H1 (cell line): ENCODE measurements around the gene LRRC2. TPM values are rescaled to one million over a fixed set of nuclear protein-coding genes. Genes with fewer than 3 reads are reported as not detected.

Source experiments
- BCL11A ChIP-seq, 2 experiments: IDR thresholded peaks; one replicate each; pipeline ENCODE4 v1.6.1; 2011; ENCODE audit warnings: low read depth in 2 of 2, low read length in 2 of 2, mild to moderate bottlenecking in 2 of 2
- CEBPB ChIP-seq: IDR thresholded peaks from 2 replicates; pipeline ENCODE4 v1.6.1; 2012; ENCODE audit warnings: low read depth, low read length
- MAX ChIP-seq: IDR thresholded peaks from 2 replicates; pipeline ENCODE4 v1.6.1; 2012; ENCODE audit warnings: inconsistent platforms
- SAP30 ChIP-seq: fragments of 300-600 bp; sonication (generic); IDR thresholded peaks from 2 replicates; pipeline ENCODE4 v1.7.1; 2012; ENCODE audit warnings: low read length, moderate library complexity, mild to moderate bottlenecking, inconsistent platforms; ENCODE audit not compliant: insufficient read depth, insufficient replicate concordance
- SP1 ChIP-seq: IDR thresholded peaks from 2 replicates; pipeline ENCODE4 v1.6.1; 2011; ENCODE audit warnings: low read depth, low read length
- polyA plus RNA-seq, 7 experiments: library from polyadenylated mRNA; depleted of rRNA in 3 of 7; stranded (reverse) in 5 of 7; unstranded in 2 of 7; fragments of >200 nt in 5 of 7; fragments of 200-250 nt in 2 of 7; gene quantifications; 1 replicate in 5 of 7; 2 replicates in 1 of 7; 4 replicates in 1 of 7; pipeline versions ENCODE4 v1.2.1 to v1.2.3, GENCODE V29; 2011 to 2013; ENCODE audit warnings: missing spikeins in 2 of 7, mixed read lengths in 2 of 7
- total RNA-seq: library from RNA; stranded (reverse); fragmentation: NEBNext Ultra II Directional; extraction: Animal tissue kit (Norgen Biotek cat#: 25700); gene quantifications from 2 replicates; pipeline ENCODE4 v1.2.1, GENCODE V29; 2021
- TF ChIP-seq, protein P1 (sequence below): IDR thresholded peaks from 2 replicates; pipeline ENCODE4 v1.6.1; 2011; ENCODE audit warnings: low read length, improper control_type of control experiment
- TF ChIP-seq, protein P2 (sequence below): fragments of 300-600 bp; sonication (generic); IDR thresholded peaks from 2 replicates; pipeline ENCODE4 v1.7.1; 2012; ENCODE audit warnings: low read length, moderate library complexity, mild to moderate bottlenecking, inconsistent platforms; ENCODE audit not compliant: insufficient replicate concordance
- TF ChIP-seq, protein P3 (sequence below): IDR thresholded peaks from 2 replicates; pipeline ENCODE4 v1.6.1; 2011; ENCODE audit warnings: low read depth, mild to moderate bottlenecking, low read length; ENCODE audit not compliant: insufficient read depth

Gene LRRC2
- total and polyA plus RNA-seq, 2 of the 8 experiments (the other 6 are each of a cell fraction or from before 2014, with no cell fraction given): 1.4 to 6.4 TPM

DNA sequence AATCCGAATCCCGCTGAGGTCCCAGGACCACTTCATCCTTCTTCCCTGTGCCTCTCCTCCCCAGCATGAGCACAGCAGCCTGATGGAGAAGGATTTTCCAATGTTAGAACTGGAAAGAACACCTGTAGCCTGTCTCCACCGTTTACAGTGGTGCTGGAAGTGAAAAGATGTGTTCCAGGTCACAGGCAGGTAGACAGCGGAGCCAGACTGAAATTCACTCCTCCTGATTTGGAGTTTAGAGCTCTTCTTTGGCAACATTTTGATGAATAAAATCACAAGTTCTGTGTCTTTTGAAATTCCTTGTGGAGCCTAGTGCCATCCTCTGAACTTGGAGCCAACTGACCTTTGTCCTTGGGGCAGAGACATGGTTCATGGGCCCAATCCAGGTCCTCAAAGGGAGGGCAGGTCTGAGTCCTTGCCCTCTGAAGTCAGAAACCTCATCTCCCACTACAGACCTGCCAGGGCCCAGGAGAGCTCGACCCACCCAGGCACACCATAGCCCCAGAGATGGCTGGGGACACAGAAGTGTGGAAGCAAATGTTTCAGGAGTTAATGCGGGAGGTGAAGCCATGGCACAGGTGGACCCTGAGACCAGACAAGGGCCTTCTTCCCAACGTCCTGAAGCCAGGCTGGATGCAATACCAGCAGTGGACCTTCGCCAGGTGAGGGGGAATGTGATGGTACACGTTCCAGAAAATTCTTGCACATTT, 68.4 kb downstream of the LRRC2 start, which contains the start of gene RTP3 (continued):
- TF ChIP-seq, protein P1, sequence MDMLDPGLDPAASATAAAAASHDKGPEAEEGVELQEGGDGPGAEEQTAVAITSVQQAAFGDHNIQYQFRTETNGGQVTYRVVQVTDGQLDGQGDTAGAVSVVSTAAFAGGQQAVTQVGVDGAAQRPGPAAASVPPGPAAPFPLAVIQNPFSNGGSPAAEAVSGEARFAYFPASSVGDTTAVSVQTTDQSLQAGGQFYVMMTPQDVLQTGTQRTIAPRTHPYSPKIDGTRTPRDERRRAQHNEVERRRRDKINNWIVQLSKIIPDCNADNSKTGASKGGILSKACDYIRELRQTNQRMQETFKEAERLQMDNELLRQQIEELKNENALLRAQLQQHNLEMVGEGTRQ: no peak
- TF ChIP-seq, protein P2, sequence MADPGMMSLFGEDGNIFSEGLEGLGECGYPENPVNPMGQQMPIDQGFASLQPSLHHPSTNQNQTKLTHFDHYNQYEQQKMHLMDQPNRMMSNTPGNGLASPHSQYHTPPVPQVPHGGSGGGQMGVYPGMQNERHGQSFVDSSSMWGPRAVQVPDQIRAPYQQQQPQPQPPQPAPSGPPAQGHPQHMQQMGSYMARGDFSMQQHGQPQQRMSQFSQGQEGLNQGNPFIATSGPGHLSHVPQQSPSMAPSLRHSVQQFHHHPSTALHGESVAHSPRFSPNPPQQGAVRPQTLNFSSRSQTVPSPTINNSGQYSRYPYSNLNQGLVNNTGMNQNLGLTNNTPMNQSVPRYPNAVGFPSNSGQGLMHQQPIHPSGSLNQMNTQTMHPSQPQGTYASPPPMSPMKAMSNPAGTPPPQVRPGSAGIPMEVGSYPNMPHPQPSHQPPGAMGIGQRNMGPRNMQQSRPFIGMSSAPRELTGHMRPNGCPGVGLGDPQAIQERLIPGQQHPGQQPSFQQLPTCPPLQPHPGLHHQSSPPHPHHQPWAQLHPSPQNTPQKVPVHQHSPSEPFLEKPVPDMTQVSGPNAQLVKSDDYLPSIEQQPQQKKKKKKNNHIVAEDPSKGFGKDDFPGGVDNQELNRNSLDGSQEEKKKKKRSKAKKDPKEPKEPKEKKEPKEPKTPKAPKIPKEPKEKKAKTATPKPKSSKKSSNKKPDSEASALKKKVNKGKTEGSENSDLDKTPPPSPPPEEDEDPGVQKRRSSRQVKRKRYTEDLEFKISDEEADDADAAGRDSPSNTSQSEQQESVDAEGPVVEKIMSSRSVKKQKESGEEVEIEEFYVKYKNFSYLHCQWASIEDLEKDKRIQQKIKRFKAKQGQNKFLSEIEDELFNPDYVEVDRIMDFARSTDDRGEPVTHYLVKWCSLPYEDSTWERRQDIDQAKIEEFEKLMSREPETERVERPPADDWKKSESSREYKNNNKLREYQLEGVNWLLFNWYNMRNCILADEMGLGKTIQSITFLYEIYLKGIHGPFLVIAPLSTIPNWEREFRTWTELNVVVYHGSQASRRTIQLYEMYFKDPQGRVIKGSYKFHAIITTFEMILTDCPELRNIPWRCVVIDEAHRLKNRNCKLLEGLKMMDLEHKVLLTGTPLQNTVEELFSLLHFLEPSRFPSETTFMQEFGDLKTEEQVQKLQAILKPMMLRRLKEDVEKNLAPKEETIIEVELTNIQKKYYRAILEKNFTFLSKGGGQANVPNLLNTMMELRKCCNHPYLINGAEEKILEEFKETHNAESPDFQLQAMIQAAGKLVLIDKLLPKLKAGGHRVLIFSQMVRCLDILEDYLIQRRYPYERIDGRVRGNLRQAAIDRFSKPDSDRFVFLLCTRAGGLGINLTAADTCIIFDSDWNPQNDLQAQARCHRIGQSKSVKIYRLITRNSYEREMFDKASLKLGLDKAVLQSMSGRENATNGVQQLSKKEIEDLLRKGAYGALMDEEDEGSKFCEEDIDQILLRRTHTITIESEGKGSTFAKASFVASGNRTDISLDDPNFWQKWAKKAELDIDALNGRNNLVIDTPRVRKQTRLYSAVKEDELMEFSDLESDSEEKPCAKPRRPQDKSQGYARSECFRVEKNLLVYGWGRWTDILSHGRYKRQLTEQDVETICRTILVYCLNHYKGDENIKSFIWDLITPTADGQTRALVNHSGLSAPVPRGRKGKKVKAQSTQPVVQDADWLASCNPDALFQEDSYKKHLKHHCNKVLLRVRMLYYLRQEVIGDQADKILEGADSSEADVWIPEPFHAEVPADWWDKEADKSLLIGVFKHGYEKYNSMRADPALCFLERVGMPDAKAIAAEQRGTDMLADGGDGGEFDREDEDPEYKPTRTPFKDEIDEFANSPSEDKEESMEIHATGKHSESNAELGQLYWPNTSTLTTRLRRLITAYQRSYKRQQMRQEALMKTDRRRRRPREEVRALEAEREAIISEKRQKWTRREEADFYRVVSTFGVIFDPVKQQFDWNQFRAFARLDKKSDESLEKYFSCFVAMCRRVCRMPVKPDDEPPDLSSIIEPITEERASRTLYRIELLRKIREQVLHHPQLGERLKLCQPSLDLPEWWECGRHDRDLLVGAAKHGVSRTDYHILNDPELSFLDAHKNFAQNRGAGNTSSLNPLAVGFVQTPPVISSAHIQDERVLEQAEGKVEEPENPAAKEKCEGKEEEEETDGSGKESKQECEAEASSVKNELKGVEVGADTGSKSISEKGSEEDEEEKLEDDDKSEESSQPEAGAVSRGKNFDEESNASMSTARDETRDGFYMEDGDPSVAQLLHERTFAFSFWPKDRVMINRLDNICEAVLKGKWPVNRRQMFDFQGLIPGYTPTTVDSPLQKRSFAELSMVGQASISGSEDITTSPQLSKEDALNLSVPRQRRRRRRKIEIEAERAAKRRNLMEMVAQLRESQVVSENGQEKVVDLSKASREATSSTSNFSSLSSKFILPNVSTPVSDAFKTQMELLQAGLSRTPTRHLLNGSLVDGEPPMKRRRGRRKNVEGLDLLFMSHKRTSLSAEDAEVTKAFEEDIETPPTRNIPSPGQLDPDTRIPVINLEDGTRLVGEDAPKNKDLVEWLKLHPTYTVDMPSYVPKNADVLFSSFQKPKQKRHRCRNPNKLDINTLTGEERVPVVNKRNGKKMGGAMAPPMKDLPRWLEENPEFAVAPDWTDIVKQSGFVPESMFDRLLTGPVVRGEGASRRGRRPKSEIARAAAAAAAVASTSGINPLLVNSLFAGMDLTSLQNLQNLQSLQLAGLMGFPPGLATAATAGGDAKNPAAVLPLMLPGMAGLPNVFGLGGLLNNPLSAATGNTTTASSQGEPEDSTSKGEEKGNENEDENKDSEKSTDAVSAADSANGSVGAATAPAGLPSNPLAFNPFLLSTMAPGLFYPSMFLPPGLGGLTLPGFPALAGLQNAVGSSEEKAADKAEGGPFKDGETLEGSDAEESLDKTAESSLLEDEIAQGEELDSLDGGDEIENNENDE: no peak
- TF ChIP-seq BCL11A (IDR thresholded peaks at IDR 0.05; ENCODE audit: low read depth in 2 of 2, low read length in 2 of 2) (no peak), MAX (no peak), SAP30 (no peak), SP1 (no peak), CEBPB (no peak)
- TF ChIP-seq, protein P3, sequence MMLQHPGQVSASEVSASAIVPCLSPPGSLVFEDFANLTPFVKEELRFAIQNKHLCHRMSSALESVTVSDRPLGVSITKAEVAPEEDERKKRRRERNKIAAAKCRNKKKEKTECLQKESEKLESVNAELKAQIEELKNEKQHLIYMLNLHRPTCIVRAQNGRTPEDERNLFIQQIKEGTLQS: no peak
- TF ChIP-seq, all 59 proteins: peak for 0
